Hematopoietic multipotent progenitor cell (in vitro differentiated cells): ENCODE measurements around the gene USP13. TPM values are rescaled to one million over a fixed set of nuclear protein-coding genes. Genes with fewer than 3 reads are reported as not detected.

Experiments used
- DNase-seq, 3 donors: peaks; one replicate each; pipeline ENCODE4 v3.0.0-alpha.2; 2011 to 2015; ENCODE audit warnings: low read depth in 2 of 3, low spot score in 2 of 3
- small RNA-seq: library from RNA; depleted of rRNA; stranded (forward); fragments of <200 nt; gene quantifications from one replicate; pipeline ENCODE3, GENCODE V24; 2012
- total RNA-seq: library from RNA; depleted of rRNA; stranded (reverse); fragments of >200 nt; gene quantifications from one replicate; pipeline ENCODE4 v1.2.3, GENCODE V29; 2012

The USP13 gene
- total RNA-seq, 1 donor = 4.6 TPM

DNA sequence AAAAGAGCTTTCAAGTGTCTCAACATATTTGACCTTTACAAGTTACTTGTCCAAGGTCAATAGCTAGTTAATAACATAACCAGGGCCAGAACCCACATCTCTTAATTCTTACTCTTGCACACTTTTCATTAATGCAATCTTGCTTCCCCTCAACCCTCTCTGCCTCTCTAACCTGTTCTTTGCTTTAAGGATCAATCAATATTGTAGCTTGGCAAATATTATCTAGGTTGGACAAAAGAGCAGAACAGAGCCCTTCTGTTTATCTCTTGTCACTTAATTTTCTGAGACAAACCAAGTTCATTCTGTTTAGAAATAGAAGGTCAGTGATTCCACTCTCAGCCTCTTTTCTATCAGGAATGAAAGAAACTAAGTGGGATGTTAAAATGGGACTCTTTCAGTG lies 180.5 kb downstream of the USP13 start:
- no peak for DNase-seq

DNA sequence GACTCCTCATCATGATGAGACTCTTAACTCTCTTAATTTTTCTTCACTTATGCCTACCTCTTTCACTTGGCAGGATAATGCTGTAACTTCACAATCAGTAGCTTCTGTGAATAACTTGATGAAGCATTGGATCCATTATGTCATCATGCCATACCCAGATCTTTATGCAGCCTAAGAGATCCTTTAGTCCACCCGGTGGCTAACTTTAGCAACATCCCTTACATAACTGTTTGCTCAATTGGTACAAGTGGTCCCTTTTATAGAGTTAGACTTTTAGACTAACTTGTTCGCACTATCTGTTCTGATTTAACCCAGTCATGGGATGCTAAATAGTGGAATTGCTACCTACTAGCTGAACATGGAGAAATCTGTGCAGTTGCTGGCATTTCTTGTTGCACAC lies 184.5 kb downstream of the USP13 start:
- peak in 1 of 3 donors; percentile 3 for DNase-seq

Small RNA genes within 50 kb of the gene (small RNA-seq; reads per million reads assigned to genes)
- gene RF01210 = not detected

Other genes starting within 250 kb of the USP13 start
- 45.0 TPM for gene GNB4, start 201.6 kb upstream of the USP13 start, total RNA-seq
- 27.2 TPM for gene ACTL6A, start 90.1 kb upstream of the USP13 start, total RNA-seq
- gene MRPL47, start 48.4 kb upstream of the USP13 start, total RNA-seq = 7.5 TPM
- 20.7 TPM for gene NDUFB5, start 48.2 kb upstream of the USP13 start, total RNA-seq